Left lung (tissue), 10 donors: ENCODE measurements around the gene PROM1. TPM values are rescaled to one million over a fixed set of nuclear protein-coding genes. Genes with fewer than 3 reads are reported as not detected.

Experiments used
- ATAC-seq: fragments of 200-7000 bp; cut with Tn5 transposase; one replicate; pipeline ENCODE4 v1.9.1; 2020; ENCODE audit warnings: moderate library complexity
- DNase-seq, 4 donors: peaks; one replicate each; pipeline ENCODE4 v3.0.0-alpha.2; 2013 to 2020
- H3K27ac ChIP-seq, 2 donors: fragments of 200-600 bp; sonication (generic) in 1 of 2; one replicate each; pipeline versions ENCODE4 v1.5.0 to v1.8.0; 2020 to 2021
- H3K27me3 ChIP-seq, 2 donors: fragments of 200-600 bp; sonication (generic) in 1 of 2; one replicate each; pipeline versions ENCODE4 v1.5.0 to v1.8.0; 2020 to 2021
- H3K36me3 ChIP-seq, 2 donors: fragments of 200-600 bp; sonication (generic) in 1 of 2; one replicate each; pipeline versions ENCODE4 v1.5.0 to v1.8.0; 2020 to 2021
- H3K4me1 ChIP-seq, 2 donors: fragments of 200-600 bp; one replicate each; pipeline ENCODE4 v1.8.0; 2021
- H3K4me3 ChIP-seq, 2 donors: fragments of 200-600 bp; sonication (generic) in 1 of 2; one replicate each; pipeline versions ENCODE4 v1.5.0 to v1.8.0; 2020 to 2021; ENCODE audit warnings: mild to moderate bottlenecking in 1 of 2
- H3K9me3 ChIP-seq, 2 donors: fragments of 200-600 bp; sonication (generic) in 1 of 2; one replicate each; pipeline versions ENCODE4 v1.5.0 to v1.8.0; 2020 to 2021
- intact Hi-C, 2 donors: fragments of 100-400 bp; cut with DNase I; formaldehyde crosslinking; loops; one replicate each; pipeline versions ENCODE4 v1.11.2 to v1.14.2; 2022
- polyA plus RNA-seq, 6 donors: library from polyadenylated mRNA; unstranded; fragments of 120-200 nt; gene quantifications; one replicate each; pipeline ENCODE4 v1.2.1, GENCODE V29; 2013; ENCODE audit not compliant: insufficient read length in 6 of 6
- total RNA-seq, 2 donors: library from RNA; stranded (reverse); fragmentation: NEBNext Ultra II Directional; extraction: Animal tissue kit (Norgen Biotek cat#: 25700); gene quantifications; one replicate each; pipeline ENCODE4 v1.2.1, GENCODE V29; 2021
- TF ChIP-seq, protein P1 (sequence below), 2 donors: fragments of 200-600 bp; sonication (generic) in 1 of 2; IDR thresholded peaks; one replicate each; pipeline versions ENCODE4 v1.5.0 to v1.8.0; 2021; ENCODE audit warnings: antibody characterized with exemption in 2 of 2
- donor health status: DM: no; HTN: yes; CAD: no.
- donor health status: DM: no; HTN: no; CAD: no.

The PROM1 gene
- total and polyA plus RNA-seq, 8 donors: 11.2 to 37.1 (median 25.2) TPM; not detected in 1

DNA sequence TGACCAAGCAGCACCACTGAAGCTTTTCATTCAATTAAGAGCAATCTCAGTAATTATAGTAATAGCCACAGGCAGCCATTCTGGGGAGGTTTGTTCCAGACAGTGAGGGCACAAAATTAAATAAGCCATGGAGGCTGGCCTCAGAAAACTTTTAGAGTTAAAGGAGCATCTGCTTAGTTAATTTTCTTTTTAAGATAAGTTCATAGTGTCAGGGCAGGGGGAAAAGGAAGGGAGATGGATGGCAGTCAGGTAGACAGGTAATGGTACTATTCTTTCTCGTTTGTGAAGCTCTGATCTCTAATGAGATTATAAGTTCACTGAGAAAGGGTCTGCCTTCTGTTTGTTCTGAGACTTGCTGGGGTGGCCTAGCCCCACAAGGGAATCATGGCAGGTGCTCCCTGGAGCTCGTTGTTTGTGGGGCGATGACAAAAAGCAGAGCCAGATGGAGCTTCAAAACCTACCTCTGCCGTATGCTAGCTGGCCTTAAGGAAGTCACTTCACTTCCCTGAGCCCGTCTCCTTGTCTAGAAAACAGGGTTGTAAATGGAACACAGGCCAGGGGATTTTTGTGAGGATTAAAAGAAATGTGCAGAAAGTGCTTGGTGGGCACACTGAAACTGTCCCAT, 76.2 kb downstream of the PROM1 start:
- no peak overlapping the region for H3K27ac ChIP-seq
- peaks cover 0 to 3% of the 10 kb centered on the region in 2 donors for H3K27me3 ChIP-seq
- TF ChIP-seq, protein P1, sequence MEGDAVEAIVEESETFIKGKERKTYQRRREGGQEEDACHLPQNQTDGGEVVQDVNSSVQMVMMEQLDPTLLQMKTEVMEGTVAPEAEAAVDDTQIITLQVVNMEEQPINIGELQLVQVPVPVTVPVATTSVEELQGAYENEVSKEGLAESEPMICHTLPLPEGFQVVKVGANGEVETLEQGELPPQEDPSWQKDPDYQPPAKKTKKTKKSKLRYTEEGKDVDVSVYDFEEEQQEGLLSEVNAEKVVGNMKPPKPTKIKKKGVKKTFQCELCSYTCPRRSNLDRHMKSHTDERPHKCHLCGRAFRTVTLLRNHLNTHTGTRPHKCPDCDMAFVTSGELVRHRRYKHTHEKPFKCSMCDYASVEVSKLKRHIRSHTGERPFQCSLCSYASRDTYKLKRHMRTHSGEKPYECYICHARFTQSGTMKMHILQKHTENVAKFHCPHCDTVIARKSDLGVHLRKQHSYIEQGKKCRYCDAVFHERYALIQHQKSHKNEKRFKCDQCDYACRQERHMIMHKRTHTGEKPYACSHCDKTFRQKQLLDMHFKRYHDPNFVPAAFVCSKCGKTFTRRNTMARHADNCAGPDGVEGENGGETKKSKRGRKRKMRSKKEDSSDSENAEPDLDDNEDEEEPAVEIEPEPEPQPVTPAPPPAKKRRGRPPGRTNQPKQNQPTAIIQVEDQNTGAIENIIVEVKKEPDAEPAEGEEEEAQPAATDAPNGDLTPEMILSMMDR (IDR thresholded peaks at IDR 0.05): no peak
- no peaks in the 10 kb centered on the region for H3K4me1 ChIP-seq
- no peaks in the 10 kb centered on the region for H3K36me3 ChIP-seq
- intact Hi-C loops: no loop called here
- ATAC-seq (no peak), DNase-seq (no peak)
- H3K9me3 ChIP-seq: no peaks in the 10 kb centered on the region
- H3K4me3 ChIP-seq: no peak overlapping the region

DNA sequence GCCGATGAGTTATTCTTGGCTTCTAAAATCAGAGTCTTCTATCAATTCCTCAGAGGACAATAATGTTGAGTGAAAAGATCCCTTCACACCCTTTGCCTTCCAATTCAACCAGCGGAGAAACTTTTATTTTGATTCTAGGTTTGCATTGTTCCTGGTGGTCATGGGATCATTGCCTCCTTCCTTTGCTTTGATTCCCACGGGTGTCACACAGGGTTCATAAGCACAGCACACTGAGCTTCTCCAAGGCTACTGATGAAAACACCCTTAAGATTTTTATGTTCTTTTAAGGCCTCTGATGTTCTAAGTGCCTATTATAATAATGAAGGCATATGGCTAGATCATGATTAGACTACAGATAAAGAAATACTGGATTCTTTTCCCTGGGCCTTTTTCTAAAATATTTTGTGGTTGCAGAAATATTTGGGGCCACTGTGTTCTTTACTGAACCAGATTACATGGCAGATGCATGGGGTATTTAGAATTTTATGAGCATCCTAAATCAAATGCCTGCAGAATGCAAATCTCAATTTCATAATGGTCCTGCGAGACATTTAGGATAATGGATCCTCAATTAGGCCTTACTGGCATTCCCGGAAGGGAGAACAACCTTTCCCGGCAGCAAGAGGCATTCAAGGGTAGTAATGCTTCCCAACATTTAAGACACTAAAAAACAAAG, 76.9 kb downstream of the PROM1 start:
- H3K36me3 ChIP-seq: no peaks in the 10 kb centered on the region
- H3K27me3 ChIP-seq: peaks cover 0 to 3% of the 10 kb centered on the region in 2 donors
- no peak overlapping the region for H3K4me3 ChIP-seq
- intact Hi-C loops: no loop called here
- no peaks in the 10 kb centered on the region for H3K4me1 ChIP-seq
- H3K9me3 ChIP-seq: no peaks in the 10 kb centered on the region
- no peak overlapping the region for H3K27ac ChIP-seq
- no peak for DNase-seq
- ATAC-seq: no peak
- TF ChIP-seq, protein P1 (IDR thresholded peaks at IDR 0.05): no peak

GRCh38 chr4:16005676-16006075, 78.1 kb downstream of the PROM1 start:
- intact Hi-C loops: no loop called here
- Histone ChIP-seq H3K27ac (no peak overlapping the region), H3K4me3 (no peak overlapping the region), H3K4me1 (peaks cover 0 to 5% of the 10 kb centered on the region in 2 donors), H3K36me3 (no peaks in the 10 kb centered on the region), H3K27me3 (peaks cover 0 to 4% of the 10 kb centered on the region in 2 donors), H3K9me3 (no peaks in the 10 kb centered on the region)
- no peak for ATAC-seq
- TF ChIP-seq, protein P1 (IDR thresholded peaks at IDR 0.05): no peak
- no peak for DNase-seq

DNA sequence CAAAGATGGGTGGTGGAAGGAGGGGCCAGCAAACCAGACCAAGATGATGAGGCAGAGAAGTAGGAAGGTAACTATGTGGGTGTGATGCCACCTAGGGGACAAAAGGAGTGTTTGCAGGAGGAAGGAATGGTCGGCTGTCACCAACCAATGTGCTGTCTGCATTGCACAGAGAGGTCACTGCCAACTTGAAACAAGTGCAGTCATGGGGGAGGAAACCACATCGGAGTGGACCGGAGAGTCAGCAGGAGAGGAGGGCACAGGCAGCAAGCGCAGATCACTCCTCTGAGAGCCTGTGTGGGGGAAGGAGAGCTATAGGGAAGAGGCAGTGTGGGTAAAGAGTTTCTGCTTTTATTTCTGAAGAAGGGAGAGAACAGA, 82.4 kb downstream of the PROM1 start:
- Histone ChIP-seq H3K4me1 (peaks cover 0 to 5% of the 10 kb centered on the region in 2 donors), H3K36me3 (no peaks in the 10 kb centered on the region), H3K9me3 (no peaks in the 10 kb centered on the region), H3K4me3 (no peak overlapping the region), H3K27me3 (peaks cover 0 to 9% of the 10 kb centered on the region in 2 donors), H3K27ac (no peak overlapping the region)
- peak; percentile 99 for ATAC-seq
- DNase-seq: peak in 3 of 4 donors; percentile 35 to 74 (median 51)
- intact Hi-C loops: loop anchor here in 1 of 2 donors (5.0 kb wide), 1 partner anchor 194 kb away; no protein-coding TSS in a partner anchor
- TF ChIP-seq, protein P1 (IDR thresholded peaks at IDR 0.05): peak; percentile 69 to 82

DNA sequence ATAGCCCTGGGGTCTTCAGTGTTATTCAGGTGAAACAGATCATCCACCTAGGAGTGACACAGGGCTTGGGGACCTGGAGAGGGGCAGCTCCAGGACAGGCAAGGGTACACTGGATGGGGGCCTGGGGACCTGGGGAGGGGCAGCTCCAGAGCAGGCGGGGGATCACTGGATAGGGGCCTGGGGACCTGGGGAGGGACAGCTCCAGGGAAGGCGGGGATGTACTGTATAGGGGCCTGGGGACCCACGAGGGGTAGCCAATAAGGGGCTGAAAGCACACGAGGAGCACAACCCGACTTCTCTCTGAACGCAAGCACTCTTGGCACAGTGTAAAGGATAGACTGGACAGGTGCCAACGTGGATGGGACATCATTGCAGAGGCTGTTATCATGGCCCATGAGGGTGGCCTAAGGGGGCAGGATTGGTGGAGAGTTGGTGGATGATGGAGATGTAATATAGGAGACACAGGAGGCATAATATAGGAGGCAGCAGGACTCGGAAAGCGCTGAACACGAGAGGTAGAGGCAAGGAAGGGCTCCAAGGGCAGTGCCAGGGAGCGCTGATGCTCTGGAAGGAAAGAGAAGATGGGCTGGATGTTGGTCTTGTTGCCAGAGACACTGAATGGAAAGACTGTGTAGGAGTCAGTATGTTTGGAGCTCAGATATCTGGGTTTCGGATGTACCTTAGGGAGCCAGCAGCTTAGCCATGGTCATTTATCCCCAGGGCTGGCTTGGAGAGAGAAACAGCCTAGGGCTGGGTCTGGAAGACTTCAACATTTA, 82.9 kb downstream of the PROM1 start:
- intact Hi-C loops: loop anchor here in 1 of 2 donors (5.0 kb wide), 1 partner anchor 194 kb away; no protein-coding TSS in a partner anchor
- peaks cover 0 to 5% of the 10 kb centered on the region in 2 donors for H3K4me1 ChIP-seq
- no peak for ATAC-seq
- DNase-seq: no peak
- H3K4me3 ChIP-seq: no peak overlapping the region
- peaks cover 0 to 9% of the 10 kb centered on the region in 2 donors for H3K27me3 ChIP-seq
- no peak overlapping the region for H3K27ac ChIP-seq
- TF ChIP-seq, protein P1 (IDR thresholded peaks at IDR 0.05): no peak
- H3K9me3 ChIP-seq: no peaks in the 10 kb centered on the region
- no peaks in the 10 kb centered on the region for H3K36me3 ChIP-seq
